Neural cell (in vitro differentiated cells): ENCODE data around the gene TSPAN14.

ENCODE experiments used
- EZH2 ChIP-seq: fragments of 200-600, 300-800 bp; shearing (Covaris generic), sonication (generic); IDR thresholded peaks from 2 replicates; pipeline ENCODE4 v1.6.1; 2014; ENCODE audit warnings: antibody characterized with exemption, low read length, borderline replicate concordance, mild to moderate bottlenecking; ENCODE audit not compliant: insufficient read depth, poor library complexity, severe bottlenecking
- MXI1 ChIP-seq: fragments of 450-650 bp; conservative IDR thresholded peaks from 2 replicates; pipeline ENCODE4 v1.6.1; 2014; ENCODE audit warnings: antibody characterized with exemption, mild to moderate bottlenecking; ENCODE audit not compliant: poor library complexity, severe bottlenecking
- POLR2AphosphoS5 ChIP-seq: IDR thresholded peaks from 2 replicates; pipeline ENCODE4 v1.6.1; 2012
- SMC3 ChIP-seq: fragments of 450-650 bp; conservative IDR thresholded peaks from 2 replicates; pipeline ENCODE4 v1.6.1; 2014; ENCODE audit warnings: antibody characterized with exemption, mild to moderate bottlenecking, moderate library complexity; ENCODE audit not compliant: poor library complexity
- TF ChIP-seq, protein P1 (sequence below): fragments of 450-650 bp; IDR thresholded peaks from 2 replicates; pipeline ENCODE4 v1.5.1; 2014; ENCODE audit warnings: antibody characterized with exemption, mild to moderate bottlenecking, moderate library complexity; ENCODE audit not compliant: poor library complexity, severe bottlenecking
- TF ChIP-seq, protein P2 (sequence below): IDR thresholded peaks from 2 replicates; pipeline ENCODE4 v1.6.1; 2012; ENCODE audit warnings: borderline replicate concordance

DNA sequence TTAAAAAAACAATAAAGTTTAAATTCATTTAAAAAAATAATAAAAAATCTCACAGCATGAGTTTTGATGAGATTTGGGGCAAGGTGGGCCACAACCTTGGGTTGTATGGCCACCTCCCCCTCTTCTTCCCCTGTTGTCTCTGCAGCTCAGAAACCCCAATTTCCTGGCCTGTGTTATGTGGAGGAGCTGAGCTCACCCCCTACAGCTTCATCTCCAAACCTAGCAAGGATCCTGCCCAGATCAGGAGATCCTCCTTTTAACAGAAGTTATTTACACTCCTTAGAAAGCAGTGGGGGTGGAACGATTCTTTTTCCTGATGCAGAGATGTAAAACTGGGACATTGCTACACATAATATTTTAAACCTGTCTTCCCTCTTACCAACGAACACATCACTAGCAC, 76.7 kb downstream of the TSPAN14 start:
- TF ChIP-seq, protein P1, sequence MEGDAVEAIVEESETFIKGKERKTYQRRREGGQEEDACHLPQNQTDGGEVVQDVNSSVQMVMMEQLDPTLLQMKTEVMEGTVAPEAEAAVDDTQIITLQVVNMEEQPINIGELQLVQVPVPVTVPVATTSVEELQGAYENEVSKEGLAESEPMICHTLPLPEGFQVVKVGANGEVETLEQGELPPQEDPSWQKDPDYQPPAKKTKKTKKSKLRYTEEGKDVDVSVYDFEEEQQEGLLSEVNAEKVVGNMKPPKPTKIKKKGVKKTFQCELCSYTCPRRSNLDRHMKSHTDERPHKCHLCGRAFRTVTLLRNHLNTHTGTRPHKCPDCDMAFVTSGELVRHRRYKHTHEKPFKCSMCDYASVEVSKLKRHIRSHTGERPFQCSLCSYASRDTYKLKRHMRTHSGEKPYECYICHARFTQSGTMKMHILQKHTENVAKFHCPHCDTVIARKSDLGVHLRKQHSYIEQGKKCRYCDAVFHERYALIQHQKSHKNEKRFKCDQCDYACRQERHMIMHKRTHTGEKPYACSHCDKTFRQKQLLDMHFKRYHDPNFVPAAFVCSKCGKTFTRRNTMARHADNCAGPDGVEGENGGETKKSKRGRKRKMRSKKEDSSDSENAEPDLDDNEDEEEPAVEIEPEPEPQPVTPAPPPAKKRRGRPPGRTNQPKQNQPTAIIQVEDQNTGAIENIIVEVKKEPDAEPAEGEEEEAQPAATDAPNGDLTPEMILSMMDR: no peak
- TF ChIP-seq, protein P2, sequence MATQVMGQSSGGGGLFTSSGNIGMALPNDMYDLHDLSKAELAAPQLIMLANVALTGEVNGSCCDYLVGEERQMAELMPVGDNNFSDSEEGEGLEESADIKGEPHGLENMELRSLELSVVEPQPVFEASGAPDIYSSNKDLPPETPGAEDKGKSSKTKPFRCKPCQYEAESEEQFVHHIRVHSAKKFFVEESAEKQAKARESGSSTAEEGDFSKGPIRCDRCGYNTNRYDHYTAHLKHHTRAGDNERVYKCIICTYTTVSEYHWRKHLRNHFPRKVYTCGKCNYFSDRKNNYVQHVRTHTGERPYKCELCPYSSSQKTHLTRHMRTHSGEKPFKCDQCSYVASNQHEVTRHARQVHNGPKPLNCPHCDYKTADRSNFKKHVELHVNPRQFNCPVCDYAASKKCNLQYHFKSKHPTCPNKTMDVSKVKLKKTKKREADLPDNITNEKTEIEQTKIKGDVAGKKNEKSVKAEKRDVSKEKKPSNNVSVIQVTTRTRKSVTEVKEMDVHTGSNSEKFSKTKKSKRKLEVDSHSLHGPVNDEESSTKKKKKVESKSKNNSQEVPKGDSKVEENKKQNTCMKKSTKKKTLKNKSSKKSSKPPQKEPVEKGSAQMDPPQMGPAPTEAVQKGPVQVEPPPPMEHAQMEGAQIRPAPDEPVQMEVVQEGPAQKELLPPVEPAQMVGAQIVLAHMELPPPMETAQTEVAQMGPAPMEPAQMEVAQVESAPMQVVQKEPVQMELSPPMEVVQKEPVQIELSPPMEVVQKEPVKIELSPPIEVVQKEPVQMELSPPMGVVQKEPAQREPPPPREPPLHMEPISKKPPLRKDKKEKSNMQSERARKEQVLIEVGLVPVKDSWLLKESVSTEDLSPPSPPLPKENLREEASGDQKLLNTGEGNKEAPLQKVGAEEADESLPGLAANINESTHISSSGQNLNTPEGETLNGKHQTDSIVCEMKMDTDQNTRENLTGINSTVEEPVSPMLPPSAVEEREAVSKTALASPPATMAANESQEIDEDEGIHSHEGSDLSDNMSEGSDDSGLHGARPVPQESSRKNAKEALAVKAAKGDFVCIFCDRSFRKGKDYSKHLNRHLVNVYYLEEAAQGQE: no peak
- no peak for TF ChIP-seq EZH2
- no peak for TF ChIP-seq MXI1
- TF ChIP-seq POLR2AphosphoS5: no peak
- no peak for TF ChIP-seq SMC3
